HL-60/S4 treated with phorbol 12-myristate 13-acetate at 8.2 ng/mL for 4 days and 3 days (cell line): ENCODE data around the gene OLFM2.

Experiments
- in situ Hi-C: fragments of 300-500 bp; cut with MboI; formaldehyde crosslinking; loops from 2 replicates; pipeline ENCODE4 v1.15.0; 2022; ENCODE audit warnings: low sequenced_read_pairs

OLFM2 gene

GRCh38 chr19:9936326-9937000 is at the start of gene OLFM2:
OLFM2 (minus strand) TSS chr19:9936515; CDS start chr19:9936366, 149 bp downstream.
- in situ Hi-C loops: loop anchor here (25.0 kb wide), 1 partner anchor 301 kb away; the partner anchor contains the start of gene S1PR2

- in situ Hi-C loops: no loop called here
These were observed 45.3 kb upstream of the OLFM2 start for GRCh38 chr19:9981406-9982260.

GRCh38 chr19:9972103-9972502 is 35.8 kb upstream of the OLFM2 start:
- in situ Hi-C loops: no loop called here

- in situ Hi-C loops: no loop called here
These were observed 35.0 kb upstream of the OLFM2 start for GRCh38 chr19:9971166-9971897.

- in situ Hi-C loops: no loop called here
These were observed 34.2 kb upstream of the OLFM2 start for GRCh38 chr19:9970481-9970880.

GRCh38 chr19:9969688-9969975 is 33.3 kb upstream of the OLFM2 start:
- in situ Hi-C loops: no loop called here

- in situ Hi-C loops: no loop called here
These were observed 32.7 kb upstream of the OLFM2 start for GRCh38 chr19:9968820-9969687.

- in situ Hi-C loops: no loop called here
These were observed 31.0 kb upstream of the OLFM2 start for GRCh38 chr19:9967326-9967725.

- in situ Hi-C loops: no loop called here
These were observed 30.1 kb upstream of the OLFM2 start for GRCh38 chr19:9966448-9966847.

GRCh38 chr19:9966024-9966423 is 29.7 kb upstream of the OLFM2 start:
- in situ Hi-C loops: no loop called here

GRCh38 chr19:9962623-9963290 is 26.4 kb upstream of the OLFM2 start:
- in situ Hi-C loops: no loop called here

GRCh38 chr19:9961103-9961502 is 24.8 kb upstream of the OLFM2 start:
- in situ Hi-C loops: no loop called here

- in situ Hi-C loops: no loop called here
These were observed 22.1 kb upstream of the OLFM2 start for GRCh38 chr19:9958379-9958821.

GRCh38 chr19:9956956-9957355 is 20.6 kb upstream of the OLFM2 start:
- in situ Hi-C loops: no loop called here

GRCh38 chr19:9953802-9954542 is 17.7 kb upstream of the OLFM2 start:
- in situ Hi-C loops: no loop called here

- in situ Hi-C loops: no loop called here
These were observed 16.0 kb upstream of the OLFM2 start for GRCh38 chr19:9952276-9952675.

- in situ Hi-C loops: loop anchor here (25.0 kb wide), 1 partner anchor 290 kb away; the partner anchor contains the start of gene S1PR2
These were observed 11.1 kb upstream of the OLFM2 start for GRCh38 chr19:9947441-9947840.

- in situ Hi-C loops: loop anchor here (25.0 kb wide), 1 partner anchor 291 kb away; the partner anchor contains the start of gene S1PR2
These were observed 10.3 kb upstream of the OLFM2 start for GRCh38 chr19:9946528-9947125.
